HG03342 (cell line): ENCODE data around the gene SLC17A4.
"Not testable (repeated sequence)": the region's sequence is repeated elsewhere in the genome, so short reads cannot be mapped to it uniquely, and the experiment has no call there.

Experiments used
- ATAC-seq: cut with Tn5 transposase; IDR thresholded peaks from one replicate; pipeline ENCODE4 v1.9.1; 2021; ENCODE audit warnings: mild to moderate bottlenecking, moderate library complexity; ENCODE audit not compliant: unreplicated experiment

SLC17A4 gene

GRCh38 chr6:25754535-25754934, at the start of gene SLC17A4:
TSS of gene SLC17A4 (plus strand) at chr6:25754742. CDS start at chr6:25761963, 7,221 bp downstream.
- no peak for ATAC-seq

- ATAC-seq = no peak
These were observed 48.1 kb upstream of the SLC17A4 start for GRCh38 chr6:25706314-25707014.

GRCh38 chr6:25709761-25710160, 44.8 kb upstream of the SLC17A4 start:
- no peak for ATAC-seq

GRCh38 chr6:25710287-25710686, 44.3 kb upstream of the SLC17A4 start:
- ATAC-seq = no peak

- no peak for ATAC-seq
These were observed 40.7 kb upstream of the SLC17A4 start for GRCh38 chr6:25713824-25714223.

GRCh38 chr6:25714765-25715164, 39.8 kb upstream of the SLC17A4 start:
- no peak for ATAC-seq

- ATAC-seq = no peak
These were observed 38.7 kb upstream of the SLC17A4 start for GRCh38 chr6:25715794-25716193.

GRCh38 chr6:25717866-25718740, 36.4 kb upstream of the SLC17A4 start:
- ATAC-seq = no peak

- no peak for ATAC-seq
These were observed 28.2 kb upstream of the SLC17A4 start for GRCh38 chr6:25726122-25726911.

- no peak for ATAC-seq
These were observed 27.5 kb upstream of the SLC17A4 start for GRCh38 chr6:25727028-25727427.

GRCh38 chr6:25730907-25731306, 23.6 kb upstream of the SLC17A4 start:
- ATAC-seq = no peak

GRCh38 chr6:25731721-25732120, 22.8 kb upstream of the SLC17A4 start:
- ATAC-seq = no peak

GRCh38 chr6:25732468-25733198, 21.9 kb upstream of the SLC17A4 start:
- no peak for ATAC-seq

GRCh38 chr6:25735261-25735660, 19.3 kb upstream of the SLC17A4 start:
- ATAC-seq = no peak

GRCh38 chr6:25743868-25744267, 10.7 kb upstream of the SLC17A4 start:
- ATAC-seq = no peak

GRCh38 chr6:25745836-25746235, 8.7 kb upstream of the SLC17A4 start:
- no peak for ATAC-seq

- no peak for ATAC-seq
These were observed 7.6 kb upstream of the SLC17A4 start for GRCh38 chr6:25746968-25747367.

- ATAC-seq = no peak
These were observed 7.1 kb upstream of the SLC17A4 start for GRCh38 chr6:25747477-25747876.

GRCh38 chr6:25748049-25748448, 6.5 kb upstream of the SLC17A4 start:
- ATAC-seq = no peak

GRCh38 chr6:25748601-25749517, 5.7 kb upstream of the SLC17A4 start:
- not testable (repeated sequence) for ATAC-seq
